EH (cell line): ENCODE data around the gene TSR3.
A peak's percentile ranks its signal among the peaks of the same experiment; 100 is the strongest.

ENCODE experiments used
- DNase-seq: peaks from one replicate; pipeline ENCODE4 v3.0.0-alpha.2; 2015; ENCODE audit warnings: low read depth

TSR3 gene

DNA sequence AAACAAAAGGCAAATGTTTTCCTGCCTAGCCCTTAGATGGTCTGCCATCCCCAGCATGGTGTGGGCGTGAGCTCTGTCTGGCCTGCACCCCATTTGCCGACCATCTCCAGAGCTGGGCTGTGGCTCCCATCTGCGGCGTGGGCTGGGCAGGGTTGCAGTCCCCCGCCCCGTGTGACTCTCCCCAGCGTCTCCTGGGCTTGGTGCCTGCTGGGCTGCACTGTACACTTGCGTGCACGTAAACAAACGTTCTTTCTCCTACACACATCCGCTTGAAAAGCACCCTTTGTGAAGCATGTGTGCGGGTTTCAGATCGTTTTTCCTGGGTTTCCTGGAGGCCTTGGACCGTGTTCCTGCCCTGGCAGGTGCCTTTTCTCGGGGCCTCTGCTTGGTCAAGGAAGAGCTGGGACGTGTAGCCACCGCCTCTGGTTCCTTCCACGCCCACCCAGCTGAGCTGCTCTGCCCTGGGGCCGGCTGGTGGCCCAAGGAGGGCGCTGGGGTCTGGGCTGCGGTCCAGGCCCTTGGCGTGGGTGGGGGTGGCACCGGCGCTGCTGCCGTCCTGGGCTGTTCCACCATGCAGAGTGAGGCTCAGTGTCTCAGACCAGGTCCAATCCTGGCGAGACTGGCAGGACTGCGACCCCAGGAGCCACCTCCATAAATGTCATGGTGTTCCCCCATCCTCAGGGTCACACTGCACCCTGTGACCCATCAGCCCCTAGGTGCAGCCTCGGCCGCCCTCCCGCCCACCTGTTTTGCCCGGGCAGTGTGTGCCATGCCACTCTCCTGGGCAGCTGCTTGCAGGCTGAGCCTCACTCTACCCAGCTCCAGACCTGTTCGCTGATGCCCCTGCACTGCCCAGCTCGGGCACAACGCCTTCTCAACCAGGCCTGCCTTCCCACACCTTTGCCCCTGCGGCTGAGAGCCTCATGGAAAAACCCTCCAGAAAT lies 28.1 kb downstream of the TSR3 start:
- DNase-seq = no peak

DNA sequence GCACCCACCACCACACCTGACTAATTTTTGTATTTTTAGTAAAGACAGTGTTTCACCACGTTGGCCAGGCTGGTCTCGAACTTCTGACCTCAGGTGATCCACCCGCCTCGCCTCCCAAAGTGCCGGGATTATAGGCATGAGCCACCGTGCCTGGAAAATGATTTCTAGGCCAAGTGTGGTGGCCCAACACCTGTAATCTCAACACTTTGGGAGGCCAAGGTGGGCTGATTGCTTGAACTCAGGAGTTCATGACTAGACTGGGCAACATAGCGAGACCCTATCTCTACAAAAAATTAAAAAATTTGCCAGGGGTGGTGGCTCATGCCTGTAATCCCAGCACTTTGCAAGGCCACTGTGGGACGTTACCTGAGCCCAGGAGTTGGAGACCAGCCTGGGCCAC lies 29.3 kb downstream of the TSR3 start:
- DNase-seq = no peak

DNA sequence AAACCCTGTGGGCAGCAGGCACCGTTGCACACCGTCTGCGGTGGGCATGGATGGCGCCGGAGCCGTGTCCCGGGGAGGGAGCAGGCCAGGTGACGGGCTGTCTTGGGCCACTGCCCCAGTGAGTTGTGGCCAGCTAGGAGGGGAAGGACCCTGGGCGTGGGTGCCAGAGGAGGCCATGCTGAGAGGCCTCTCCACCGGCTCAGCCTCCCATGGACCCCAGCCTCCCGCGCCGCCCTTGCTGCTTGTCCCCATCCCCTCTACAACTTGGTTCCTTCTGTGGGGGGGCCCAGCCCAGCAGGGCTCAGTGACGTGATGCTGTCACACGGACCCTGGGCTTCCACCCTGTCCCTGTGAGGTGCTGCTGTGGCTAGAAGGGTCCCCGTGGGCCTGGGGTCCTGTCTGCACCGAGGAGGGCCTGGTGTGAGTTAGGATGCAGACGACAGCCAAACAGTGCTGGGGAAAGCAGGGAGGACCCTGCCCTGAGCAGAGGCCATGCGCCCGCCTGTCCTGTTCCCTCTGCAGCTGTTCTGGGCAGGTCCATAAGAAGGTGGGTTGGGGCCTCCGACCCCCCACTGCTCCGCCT lies 30.9 kb downstream of the TSR3 start:
- no peak for DNase-seq

DNA sequence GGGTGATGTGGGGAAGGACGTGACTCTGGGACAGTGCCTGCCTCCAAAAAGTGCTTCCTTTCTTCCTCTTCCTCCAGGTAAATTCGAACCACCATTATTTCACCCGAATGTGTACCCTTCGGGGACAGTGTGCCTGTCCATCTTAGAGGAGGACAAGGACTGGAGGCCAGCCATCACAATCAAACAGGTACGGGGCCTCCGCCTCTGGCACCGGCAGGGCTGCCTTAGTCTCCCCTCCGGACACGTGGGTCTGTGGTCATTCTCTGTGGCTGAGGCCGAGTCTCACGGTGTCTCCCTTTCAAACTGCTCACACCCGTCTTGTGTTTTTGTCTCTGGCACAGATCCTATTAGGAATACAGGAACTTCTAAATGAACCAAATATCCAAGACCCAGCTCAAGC lies 31.6 kb downstream of the TSR3 start:
- no peak for DNase-seq

DNA sequence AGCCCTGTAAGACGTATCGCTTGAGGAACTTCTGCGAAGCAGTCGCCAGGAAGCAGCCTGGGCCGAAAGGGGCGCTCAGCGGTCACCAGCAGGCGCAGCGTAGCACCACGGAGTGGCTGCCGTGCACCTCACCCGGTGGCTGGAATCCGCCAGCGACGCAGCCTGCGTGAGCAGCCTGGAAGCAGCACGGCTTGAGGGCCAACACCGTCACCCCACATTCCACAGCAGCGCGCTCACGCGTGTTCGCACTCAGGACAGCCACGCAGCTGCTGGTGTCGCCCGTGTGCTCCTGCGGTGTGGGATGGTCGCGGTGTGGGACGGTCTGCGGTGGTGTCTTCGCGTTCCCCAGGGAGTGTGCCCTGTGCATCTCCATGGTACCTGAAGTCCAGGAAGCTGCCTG lies 32.6 kb downstream of the TSR3 start:
- DNase-seq = no peak

DNA sequence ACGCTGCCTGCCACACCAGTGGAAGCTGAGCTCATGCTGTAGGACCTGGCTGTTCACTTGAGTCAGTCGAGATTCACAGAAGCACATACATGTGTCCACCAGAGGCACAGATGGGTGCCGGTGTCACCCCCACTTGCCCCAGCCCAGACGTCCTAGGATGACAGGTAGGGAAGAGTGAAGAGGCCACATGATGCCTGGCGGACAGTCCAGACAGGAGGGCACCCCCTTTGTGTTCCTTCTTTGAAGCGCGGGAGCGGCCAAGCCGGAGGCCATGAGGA lies 33.5 kb downstream of the TSR3 start:
- DNase-seq = no peak

DNA sequence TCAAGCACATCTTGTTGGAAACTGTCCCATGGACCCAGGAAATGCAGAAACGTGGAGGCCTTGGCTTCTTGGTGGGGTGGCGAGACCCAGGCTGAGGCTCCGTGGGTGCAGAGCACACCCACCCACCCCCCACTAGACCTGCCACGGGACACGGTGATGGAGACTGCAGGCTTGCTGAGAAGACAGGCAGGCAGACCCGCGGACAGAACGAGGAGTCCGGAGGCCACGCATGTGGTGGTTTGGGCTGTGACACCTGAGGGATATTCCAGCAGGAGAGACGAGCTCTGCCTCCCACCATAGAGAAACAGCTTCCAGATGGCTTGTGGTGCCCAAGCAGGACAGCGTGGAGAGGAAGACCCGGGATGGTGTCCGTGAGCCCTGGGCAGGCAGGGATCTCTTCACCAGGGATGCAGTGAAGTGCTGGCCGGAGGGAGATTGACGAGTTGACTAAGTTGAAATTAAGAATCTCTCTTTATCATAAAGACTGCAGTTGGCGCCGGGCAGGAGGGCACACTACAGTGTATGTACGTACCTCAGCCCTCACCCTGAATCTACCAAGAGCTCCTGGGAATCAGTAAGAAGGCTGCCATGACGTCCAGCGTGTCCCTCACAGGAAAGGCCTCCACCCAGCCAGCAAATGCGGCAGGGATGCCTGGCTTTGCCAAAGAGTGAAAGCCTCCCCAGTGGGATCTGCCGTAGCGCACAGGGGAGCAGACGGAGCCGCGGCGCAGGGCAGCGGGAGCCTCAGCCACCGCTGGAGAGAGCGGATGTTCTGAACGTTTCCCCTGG lies 34.0 kb downstream of the TSR3 start:
- no peak for DNase-seq

DNA sequence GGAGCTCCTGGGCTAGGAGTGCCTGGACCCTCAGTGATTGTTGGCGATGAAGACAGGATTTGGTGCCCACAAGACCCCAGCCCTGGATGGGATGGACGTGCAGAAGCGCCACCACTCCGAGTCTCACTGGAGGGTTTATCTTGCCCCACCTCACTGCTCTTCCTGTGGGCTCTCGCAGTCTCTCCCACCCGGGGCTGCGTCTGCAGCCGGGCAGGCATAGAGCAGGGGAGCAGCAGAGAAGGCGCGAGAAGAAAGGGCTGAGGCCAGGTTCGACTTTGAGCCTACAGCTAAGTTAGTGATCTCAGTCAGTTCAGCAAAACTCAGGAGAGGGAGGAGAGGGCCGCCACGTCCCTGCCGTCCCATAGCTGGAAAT lies 35.7 kb downstream of the TSR3 start:
- DNase-seq = no peak

DNA sequence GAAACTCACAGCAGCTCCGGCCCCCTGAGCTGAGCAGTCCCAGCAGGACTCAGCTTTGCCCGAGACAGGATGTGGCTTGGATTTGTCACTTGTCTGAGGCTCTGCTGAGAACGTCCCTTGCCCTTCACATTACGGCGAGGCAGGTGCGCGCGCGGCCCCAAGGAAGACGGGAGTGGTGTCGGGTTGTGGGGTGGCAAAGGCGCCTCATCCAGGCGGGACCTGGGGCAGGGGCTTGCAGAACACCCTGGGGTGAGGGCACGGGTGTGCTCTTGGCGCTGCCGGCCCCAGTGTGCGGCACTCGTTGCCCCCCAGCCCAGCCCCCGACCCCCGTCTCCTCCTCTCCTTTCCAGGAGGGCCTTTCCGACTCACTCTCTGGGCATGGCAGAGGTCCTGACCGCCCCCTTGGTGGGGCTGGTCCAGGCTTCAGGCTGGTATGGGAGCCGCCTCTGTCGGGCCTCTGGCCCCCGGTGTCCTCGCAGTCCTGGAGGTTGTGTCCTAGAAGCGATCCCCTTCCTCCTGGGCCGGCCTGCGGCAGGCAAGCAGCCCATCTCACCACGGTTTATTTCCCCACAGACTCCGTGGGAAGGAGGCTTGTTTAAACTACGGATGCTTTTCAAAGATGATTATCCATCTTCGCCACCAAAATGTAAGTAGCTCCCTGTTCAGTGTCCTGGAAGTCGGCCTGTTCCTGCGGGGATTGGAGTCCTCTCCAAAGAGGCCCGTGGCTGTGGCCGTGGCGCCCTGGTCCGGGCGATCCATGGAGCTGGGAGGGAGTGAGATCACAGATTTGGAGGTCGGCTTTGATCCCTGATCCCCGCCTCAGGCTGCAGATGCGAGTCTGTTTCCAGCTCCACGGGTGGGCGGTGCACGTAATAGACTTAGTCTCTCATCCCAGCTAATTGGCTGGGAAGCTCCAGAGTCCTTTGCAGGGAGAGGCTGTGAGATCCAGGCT lies 36.3 kb downstream of the TSR3 start:
- no peak for DNase-seq

DNA sequence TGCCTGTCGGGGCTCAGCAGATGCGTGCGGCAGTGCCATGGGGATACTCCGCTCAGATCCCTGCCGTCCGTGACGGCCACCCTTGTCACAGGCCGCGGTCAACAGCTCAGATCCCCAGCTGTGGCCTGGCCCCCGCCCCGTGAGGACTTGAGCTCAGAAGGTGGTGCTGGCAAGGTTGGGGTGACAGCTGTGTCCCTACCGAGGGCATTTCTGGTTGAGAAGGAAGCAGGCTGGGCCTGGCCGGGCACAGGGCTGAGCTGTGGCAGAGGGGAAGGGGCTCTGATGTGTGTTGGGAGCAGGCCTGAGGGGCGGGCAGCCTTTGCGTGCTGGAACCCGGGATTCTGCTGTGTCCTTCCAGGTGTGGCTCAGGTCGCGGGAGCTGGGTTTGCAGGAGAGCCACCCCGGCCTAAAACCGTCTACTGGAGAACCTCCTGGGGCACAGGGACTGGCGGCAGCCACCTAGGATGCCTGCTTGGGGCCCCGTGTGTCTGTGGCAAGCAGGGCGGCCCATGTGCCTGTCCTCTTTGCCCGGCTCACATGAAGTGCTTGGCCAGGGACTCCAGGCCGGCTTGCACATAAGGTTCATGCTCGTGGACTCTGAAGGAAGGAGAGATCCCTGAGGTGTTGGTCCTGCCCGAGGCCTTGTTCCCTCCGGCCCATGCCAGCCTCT lies 37.1 kb downstream of the TSR3 start:
- DNase-seq = no peak

DNA sequence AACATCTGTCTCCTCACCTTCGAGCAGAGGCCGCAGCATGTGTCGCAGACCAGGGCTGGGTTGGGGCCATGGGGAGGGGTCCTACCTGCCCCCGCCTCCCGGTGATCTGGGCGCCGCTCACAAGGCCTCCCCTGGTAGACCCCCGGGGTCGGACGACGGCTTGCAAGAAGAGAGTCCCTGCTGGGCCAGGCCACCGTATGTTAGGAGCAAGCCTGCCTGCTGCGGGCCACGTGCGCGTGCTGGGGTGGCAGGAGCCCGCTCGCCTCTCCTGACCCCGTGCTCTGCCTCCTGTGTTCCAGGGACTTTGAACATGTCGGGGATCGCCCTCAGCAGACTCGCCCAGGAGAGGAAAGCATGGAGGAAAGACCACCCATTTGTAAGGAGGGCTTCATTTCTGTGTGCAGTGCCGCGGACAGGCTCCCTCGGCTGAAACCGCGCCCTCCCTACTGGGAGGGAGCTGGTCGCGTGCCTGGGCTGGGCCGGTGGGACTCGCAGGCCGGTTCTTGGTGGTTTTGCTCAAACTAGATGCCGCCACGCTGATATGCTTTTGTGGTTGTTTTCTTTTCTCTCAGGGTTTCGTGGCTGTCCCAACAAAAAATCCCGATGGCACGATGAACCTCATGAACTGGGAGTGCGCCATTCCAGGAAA lies 37.8 kb downstream of the TSR3 start:
- DNase-seq = no peak

DNA sequence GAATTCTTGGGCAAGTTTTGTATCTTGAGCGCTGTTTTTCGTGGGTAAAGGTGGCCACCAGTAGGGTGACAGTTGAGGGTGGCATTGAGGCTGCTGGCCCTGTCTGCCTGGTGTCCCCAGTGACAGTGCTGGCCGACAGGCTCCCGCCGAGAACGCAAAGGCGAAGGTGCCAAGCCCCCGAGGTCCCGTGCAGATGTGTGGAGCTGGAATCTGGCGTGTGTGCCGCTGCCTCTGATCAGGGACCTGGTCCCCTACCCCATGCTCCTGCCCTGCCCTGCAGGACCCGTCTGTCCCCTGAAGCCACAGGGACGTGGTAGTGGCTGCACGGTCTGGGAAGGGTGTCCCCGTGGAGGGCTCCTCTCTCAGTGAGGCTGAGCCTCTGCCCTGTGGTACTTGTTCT lies 38.8 kb downstream of the TSR3 start:
- no peak for DNase-seq

DNA sequence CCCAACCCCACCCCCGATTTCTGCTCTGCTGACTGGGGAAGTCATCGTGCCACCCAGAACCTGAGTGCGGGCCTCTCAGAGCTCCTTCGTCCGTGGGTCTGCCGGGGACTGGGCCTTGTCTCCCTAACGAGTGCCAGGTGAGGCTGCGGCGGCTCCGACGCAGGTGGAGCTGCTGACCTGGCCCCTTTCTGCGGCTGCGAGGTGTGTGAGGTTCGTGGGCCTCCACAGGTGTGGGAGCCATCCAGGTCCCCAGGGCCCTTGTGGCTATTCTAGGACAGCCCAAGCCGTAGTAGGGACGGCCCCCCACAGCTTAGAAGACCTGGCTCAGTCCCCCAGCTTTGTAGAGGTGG lies 39.2 kb downstream of the TSR3 start:
- no peak for DNase-seq

DNA sequence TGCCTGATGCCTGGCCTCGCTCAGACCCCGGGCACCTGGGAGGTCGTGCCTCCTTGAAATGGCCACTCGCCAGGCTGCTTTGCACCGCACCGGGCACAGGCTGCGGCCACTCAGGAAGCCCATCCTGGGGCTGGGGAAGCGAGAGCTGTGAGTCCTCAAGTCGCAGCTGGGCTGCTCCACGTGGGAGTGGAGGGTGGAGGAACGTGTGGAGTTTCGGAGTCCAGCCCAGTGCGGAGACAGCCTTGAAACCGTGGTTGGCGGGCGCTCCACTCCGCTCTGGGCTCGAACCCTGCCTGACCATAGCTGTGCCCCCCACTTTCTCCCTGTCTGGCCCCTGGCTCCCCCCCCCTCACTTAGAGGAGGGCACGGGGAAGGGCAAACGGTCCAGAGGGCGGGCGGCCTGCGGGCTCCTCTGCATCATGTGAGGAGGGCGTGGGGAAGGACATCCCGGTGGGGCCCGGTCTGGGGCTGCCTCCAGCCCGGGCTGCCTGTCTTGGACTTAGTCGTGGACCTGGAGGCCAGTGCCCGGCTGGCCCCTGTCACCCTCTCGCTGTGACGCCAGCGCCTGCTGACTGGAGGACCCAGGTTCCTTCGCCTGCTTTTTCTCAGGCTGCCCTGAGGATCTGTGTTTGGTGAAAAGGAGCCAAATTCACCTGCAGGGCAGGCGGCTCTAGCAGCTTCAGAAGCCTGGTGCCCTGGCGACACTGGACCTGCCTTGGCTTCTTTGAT lies 39.8 kb downstream of the TSR3 start:
- DNase-seq = no peak

DNA sequence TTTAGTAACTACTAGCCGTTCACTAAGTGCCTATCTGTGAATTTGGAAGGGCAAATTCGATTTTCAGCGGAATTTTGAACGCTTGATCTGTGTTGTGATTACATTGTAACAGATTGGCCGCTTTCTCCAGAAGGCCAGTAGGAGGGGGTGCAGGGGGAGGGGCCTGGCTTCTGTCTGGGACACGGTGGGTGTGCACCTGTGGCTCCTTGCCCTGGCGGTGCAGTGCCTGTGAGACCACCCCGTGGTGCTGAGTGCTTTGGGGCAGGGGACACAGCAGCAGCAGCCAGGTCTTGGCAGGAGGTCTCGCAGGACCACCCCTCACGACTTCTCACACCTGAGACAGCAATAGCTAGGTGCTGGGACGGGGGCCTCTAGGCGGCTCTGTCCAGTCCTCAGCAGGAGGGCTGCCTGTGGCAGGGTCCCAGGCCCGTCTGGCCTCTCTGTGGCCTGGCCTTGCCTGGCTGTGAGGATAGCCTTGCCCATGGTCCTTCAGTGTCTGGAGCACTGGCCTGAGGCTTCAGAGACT lies 40.4 kb downstream of the TSR3 start:
- no peak for DNase-seq

DNA sequence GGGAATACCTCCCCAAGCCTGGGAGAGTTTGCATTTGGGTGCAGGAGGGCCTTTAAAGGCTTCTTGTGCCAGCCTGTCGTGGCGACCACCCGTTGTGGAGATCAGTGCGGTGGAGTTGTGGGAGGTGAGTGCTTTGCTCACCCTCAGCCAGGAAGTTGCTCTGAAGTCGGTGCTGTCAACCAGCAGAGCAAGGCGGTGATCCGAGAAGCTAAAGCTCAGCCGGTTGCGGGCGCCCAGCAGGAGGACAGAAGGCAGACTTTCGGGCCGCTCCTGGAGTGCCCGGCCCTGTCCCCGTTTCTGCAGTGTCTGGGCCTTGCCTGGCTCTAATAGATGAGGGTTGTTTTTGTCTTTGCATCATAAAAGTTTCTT lies 40.9 kb downstream of the TSR3 start:
- DNase-seq = peak; percentile 25

DNA sequence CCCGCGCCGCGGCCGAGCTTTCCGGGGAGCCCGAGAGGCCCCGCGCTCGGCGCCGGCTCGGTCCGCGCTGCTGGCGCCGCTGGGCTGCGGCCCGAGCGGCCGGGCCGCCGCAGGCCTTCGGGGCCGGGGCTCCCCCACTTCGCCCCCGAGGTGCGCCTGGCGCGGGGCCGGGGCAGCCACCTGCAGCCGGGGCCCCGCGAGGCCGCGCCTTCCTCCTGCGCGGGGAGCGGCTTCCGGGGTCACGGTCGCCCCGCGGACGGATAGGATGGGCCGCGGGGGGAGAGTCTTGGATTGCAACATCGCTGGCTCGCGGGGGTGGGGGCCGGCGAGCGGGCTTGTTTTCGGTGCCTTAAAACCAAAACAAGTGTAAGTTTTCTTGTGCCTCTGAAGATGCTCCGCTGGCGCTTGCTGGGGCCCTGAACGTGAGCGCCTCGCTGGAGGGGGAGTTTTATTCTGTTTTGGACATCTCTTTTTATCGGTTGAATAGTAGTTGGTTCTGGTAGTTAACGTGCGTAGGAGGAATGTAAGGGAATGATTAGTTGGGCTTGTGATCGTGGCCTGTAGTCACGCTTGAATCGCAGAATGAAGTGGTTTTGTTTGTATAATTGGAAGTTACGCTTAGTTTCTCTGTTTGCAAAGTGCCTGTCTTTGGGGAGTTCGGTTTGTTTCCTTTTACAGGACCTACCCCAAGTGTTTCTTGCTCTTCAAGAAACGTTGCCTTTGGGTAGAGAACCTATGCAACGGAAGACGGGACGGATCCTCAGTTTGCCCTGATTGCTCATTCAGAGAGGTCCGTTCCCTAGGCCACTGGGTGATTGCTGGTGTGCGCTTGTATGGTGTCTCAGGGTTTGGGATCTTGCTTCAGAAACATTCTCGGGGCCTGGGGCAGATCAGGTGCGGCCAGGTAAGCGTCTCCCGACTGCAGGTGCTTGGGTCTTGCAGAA lies 41.5 kb downstream of the TSR3 start:
- peak; percentile 54 for DNase-seq

DNA sequence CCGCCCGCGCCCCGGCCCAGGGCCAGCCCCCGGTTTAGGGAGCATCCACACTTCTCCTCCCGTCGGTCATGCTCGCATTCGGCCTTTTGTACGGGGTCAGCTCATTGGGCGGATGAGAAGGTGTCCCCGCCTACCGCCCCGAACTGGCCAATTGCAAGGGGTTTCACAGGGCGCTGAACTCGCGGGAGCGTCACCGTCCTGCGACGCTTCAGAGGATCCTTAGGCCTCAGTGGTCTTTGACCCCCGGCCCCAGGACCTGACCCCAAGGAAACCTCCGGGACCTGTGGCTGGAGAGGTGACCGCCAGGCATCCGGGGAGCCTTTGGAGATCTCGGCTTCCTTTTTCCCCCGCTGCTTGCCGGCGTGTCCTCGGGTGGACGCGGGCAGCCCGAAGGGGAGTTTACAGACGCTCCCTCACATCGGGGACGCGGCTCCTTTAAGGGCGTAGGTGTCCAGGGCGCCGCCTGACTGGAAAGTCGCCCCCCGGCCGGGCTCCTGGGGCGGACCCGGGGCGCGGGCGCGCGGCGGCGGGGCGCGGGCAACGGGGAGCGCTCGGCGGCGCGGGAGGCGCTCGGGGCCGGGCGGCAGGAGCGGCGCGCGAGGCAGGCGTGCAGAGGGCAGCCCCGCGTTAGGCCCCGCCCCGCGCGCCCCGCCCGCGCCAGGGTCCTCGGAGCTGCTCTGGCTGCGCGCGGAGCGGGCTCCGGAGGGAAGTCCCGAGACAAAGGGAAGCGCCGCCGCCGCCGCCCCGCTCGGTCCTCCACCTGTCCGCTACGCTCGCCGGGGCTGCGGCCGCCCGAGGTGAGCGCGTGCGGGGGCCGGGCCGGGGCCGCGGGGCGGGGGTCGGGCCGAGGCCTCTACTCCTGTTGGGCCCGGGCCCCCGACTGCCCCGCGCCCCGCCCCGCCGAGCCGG lies 42.4 kb downstream of the TSR3 start, which contains the start of gene UBE2I:
Gene UBE2I, plus strand, starts transcription at position 660 of the 909 bp plus-strand sequence. CDS start 4,395 bp downstream, outside the sequence.
- DNase-seq = peak; percentile 94
